ENCODE results near the gene RAB5B. TPM values are rescaled to one million over a fixed set of nuclear protein-coding genes. Genes with fewer than 3 reads are reported as not detected.
"Not testable (repeated sequence)": the region's sequence is repeated elsewhere in the genome, so short reads cannot be mapped to it uniquely, and the experiment has no call there.

The RAB5B gene
- polyA plus RNA-seq, 1 donor = 163 TPM

- no peak for DNase-seq
Observed at GRCh38 chr12:56013482-56013881, 39.6 kb downstream of the RAB5B start.

- peak; percentile 73 for DNase-seq
Observed at GRCh38 chr12:56014205-56014604, 40.3 kb downstream of the RAB5B start.

- DNase-seq = no peak
Observed at GRCh38 chr12:56017181-56017580, 43.3 kb downstream of the RAB5B start.

GRCh38 chr12:56018356-56018755, 44.5 kb downstream of the RAB5B start:
- DNase-seq = no peak

GRCh38 chr12:56020423-56021184, 46.7 kb downstream of the RAB5B start, which contains the start of gene IKZF4:
Gene IKZF4 (plus strand): TSS chr12:56021043. CDS start chr12:56021494, 451 bp downstream.
- DNase-seq = peak; percentile 82

- no peak for DNase-seq
Observed at GRCh38 chr12:56021889-56022497, 48.1 kb downstream of the RAB5B start.

GRCh38 chr12:56028511-56029165, 54.8 kb downstream of the RAB5B start:
- no peak for DNase-seq

- DNase-seq = no peak
Observed at GRCh38 chr12:56029166-56029519, 55.3 kb downstream of the RAB5B start.

GRCh38 chr12:56029666-56030293, 55.9 kb downstream of the RAB5B start:
- DNase-seq = no peak

GRCh38 chr12:56031987-56032386, 58.1 kb downstream of the RAB5B start:
- no peak for DNase-seq

GRCh38 chr12:56034586-56035332, 60.9 kb downstream of the RAB5B start:
- DNase-seq = no peak

- DNase-seq = no peak
Observed at GRCh38 chr12:56037161-56037560, 63.3 kb downstream of the RAB5B start.

GRCh38 chr12:56038022-56038655, 64.3 kb downstream of the RAB5B start:
- DNase-seq = no peak

- no peak for DNase-seq
Observed at GRCh38 chr12:56040151-56040550, 66.3 kb downstream of the RAB5B start.

GRCh38 chr12:56040963-56041551, 67.2 kb downstream of the RAB5B start:
- DNase-seq = no peak

GRCh38 chr12:56041552-56042429, 67.9 kb downstream of the RAB5B start, which contains the start of gene RPS26:
Gene RPS26 (plus strand): TSS chr12:56041918. CDS start chr12:56042167, 249 bp downstream.
- peak; percentile 99 for DNase-seq

- DNase-seq = not testable (repeated sequence)
Observed at GRCh38 chr12:56042430-56042813, 68.5 kb downstream of the RAB5B start.

GRCh38 chr12:56042843-56043242, 69.0 kb downstream of the RAB5B start:
- DNase-seq = no peak
